Coronary artery (tissue), 2 donors: ENCODE results near the gene CABLES1.
A peak's percentile ranks its signal among the peaks of the same experiment; 100 is the strongest.
"Not testable (repeated sequence)": the region's sequence is repeated elsewhere in the genome, so short reads cannot be mapped to it uniquely, and the experiment has no call there.

Experiments
- DNase-seq: peaks from one replicate; pipeline ENCODE4 v3.0.0-alpha.2; 2017; ENCODE audit warnings: low spot score
- H3K27ac ChIP-seq, 2 donors: fragments of 200-600 bp; sonication (generic); one replicate each; pipeline ENCODE4 v1.5.1; 2016 to 2019
- H3K4me3 ChIP-seq: fragments of 200-600 bp; sonication (generic); 2 replicates; pipeline ENCODE4 v1.5.1; 2016; ENCODE audit warnings: mild to moderate bottlenecking, moderate library complexity
- TF ChIP-seq, protein P1 (sequence below): fragments of 200-600 bp; sonication (generic); IDR thresholded peaks from one replicate; pipeline ENCODE4 v1.5.1; 2019; ENCODE audit warnings: antibody characterized with exemption

Gene CABLES1

DNA sequence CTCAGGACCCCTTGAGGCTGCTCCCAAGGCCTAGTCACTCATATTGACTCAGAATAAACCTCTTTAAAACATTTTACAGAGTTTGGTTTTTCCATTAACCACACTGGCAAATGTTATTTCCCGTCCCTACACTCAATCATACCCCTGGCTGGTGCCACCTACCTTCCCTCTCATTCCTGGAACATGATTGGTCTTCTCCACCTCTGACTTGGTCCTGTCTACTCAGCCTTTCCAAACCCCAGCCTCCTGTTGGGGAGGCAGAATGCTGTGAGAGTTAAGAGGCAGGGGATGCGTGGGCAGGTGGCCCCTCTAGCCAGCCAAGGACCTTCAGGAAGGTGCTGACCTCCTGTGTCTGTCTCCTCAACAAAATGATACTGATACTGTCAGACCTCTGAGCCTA lies 149.3 kb downstream of the CABLES1 start:
- H3K27ac ChIP-seq = no peak overlapping the region
- TF ChIP-seq, protein P1, sequence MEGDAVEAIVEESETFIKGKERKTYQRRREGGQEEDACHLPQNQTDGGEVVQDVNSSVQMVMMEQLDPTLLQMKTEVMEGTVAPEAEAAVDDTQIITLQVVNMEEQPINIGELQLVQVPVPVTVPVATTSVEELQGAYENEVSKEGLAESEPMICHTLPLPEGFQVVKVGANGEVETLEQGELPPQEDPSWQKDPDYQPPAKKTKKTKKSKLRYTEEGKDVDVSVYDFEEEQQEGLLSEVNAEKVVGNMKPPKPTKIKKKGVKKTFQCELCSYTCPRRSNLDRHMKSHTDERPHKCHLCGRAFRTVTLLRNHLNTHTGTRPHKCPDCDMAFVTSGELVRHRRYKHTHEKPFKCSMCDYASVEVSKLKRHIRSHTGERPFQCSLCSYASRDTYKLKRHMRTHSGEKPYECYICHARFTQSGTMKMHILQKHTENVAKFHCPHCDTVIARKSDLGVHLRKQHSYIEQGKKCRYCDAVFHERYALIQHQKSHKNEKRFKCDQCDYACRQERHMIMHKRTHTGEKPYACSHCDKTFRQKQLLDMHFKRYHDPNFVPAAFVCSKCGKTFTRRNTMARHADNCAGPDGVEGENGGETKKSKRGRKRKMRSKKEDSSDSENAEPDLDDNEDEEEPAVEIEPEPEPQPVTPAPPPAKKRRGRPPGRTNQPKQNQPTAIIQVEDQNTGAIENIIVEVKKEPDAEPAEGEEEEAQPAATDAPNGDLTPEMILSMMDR = no peak
- no peak for DNase-seq
- H3K4me3 ChIP-seq = no peak overlapping the region

DNA sequence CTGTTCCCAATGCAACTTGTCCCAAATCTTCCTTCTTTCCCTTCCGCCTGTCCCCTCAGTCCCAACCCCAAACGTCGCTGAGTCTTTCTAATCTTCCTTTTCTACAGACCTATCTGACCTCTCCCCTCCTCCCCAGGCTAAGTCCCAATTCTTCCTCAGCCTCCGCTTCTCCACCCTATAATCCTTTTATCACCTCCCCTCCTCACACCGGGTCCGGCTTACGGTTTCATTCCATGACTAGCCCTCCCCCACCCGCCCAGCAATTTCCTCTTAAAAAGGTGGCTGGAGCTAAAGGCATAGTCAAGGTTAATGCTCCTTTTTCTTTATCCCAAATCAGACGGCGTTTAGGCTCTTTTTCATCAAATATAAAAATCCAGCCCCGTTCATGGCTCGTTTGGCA lies 150.3 kb downstream of the CABLES1 start:
- DNase-seq, H3K4me3 ChIP-seq, H3K27ac ChIP-seq: not testable (repeated sequence)

DNA sequence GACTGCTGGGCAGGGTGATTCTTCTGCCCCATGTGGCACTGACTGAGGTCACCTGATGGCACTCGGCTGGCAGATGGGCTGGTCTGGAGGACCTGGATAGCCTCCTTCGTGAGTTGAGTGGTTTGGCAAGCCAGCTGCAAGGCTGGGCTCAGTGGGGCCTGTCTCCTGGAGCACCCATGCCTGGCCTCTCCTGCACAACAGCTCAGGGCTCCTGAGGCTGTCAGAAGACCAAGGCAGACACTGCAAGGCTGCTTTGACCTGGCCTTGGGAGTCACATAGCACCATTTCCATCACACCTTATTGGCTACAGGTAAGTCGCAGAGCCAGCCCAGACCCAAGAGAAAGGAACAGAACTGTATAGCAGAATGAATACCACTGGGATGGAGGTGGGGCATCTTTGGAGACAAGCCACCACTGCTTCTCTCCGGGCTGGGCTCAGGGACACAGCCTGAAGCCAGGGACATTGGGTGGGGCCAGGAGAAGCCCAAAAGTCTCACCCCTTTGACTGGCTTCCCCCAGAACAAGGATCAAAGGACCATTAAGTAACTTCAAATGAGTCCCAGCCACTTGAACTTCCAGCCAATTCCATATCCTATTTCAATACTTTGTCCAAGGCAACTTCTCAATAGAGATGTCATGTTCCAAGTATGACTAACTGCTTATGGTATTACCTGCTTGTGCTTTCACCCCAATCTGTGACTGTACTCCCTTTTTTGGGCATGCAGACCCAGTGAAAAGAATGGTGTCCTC lies 156.3 kb downstream of the CABLES1 start:
- no peak for DNase-seq
- TF ChIP-seq, protein P1 = no peak
- H3K27ac ChIP-seq = no peak overlapping the region
- no peak overlapping the region for H3K4me3 ChIP-seq

DNA sequence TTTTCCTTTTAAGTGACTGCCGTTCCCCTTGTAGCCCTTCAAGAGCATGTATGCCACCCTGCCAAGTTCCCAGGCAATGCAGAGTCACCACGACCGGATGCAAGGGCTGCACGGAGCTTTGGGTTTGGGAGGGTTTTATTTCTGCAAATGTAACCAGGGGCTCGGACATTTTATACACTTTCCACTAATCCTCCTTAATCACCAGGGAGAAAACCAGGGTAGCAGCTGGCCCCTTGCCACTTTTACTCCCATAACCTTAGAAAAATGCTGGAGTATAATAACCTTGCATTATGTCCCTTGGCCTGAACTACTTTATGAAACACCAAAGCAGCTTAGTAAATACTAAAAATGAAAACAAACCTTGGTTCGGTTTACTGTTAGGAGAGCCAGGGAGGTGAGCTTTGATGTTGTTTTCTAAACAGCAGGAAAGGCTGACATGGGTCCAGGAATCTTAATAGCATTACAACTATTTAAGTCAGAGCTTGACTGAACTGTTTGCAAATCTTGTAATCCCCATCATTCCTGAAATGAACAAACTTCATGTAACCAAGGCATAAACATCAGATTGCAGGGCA lies 165.0 kb downstream of the CABLES1 start:
- TF ChIP-seq, protein P1 = no peak
- H3K27ac ChIP-seq = no peak overlapping the region
- no peak overlapping the region for H3K4me3 ChIP-seq
- DNase-seq = no peak

DNA sequence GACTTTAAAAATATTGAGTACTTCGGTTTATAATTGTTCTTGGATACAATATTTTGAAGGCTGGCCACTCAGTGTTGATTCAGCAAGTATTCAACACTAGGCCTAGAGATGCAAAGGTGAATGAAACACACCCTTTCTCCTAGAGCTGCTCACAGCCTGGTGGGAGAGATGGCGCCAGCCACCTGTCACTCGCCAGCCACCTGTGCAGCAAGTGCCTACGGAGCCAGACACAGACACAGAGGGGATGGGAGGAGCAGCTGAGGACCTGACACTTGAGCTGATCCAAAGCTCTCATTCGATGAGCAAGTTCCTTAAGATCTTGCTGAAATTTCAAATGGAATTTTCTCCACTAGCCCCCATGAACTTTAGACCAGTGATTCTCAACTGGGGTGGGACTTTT lies 166.7 kb downstream of the CABLES1 start:
- TF ChIP-seq, protein P1 = no peak
- no peak for DNase-seq
- no peak overlapping the region for H3K4me3 ChIP-seq
- no peak overlapping the region for H3K27ac ChIP-seq

DNA sequence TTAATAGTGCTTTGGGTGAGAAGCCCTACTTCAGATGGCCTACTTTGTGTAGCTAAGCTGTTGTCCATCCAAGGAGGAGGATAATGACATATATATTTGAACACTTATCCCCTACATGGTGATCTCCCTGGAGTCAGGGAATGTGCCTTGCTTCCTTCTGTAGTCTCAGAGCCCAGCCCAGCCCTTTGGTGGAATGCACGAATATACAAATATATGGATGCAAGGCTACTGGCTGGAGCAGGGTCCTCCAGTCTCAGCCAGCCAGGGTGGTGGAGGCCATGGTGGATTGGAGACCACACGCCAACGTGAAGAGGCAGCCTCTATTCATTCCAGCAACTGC lies 167.2 kb downstream of the CABLES1 start:
- H3K27ac ChIP-seq = no peak overlapping the region
- DNase-seq = no peak
- H3K4me3 ChIP-seq = no peak overlapping the region
- TF ChIP-seq, protein P1 = no peak

DNA sequence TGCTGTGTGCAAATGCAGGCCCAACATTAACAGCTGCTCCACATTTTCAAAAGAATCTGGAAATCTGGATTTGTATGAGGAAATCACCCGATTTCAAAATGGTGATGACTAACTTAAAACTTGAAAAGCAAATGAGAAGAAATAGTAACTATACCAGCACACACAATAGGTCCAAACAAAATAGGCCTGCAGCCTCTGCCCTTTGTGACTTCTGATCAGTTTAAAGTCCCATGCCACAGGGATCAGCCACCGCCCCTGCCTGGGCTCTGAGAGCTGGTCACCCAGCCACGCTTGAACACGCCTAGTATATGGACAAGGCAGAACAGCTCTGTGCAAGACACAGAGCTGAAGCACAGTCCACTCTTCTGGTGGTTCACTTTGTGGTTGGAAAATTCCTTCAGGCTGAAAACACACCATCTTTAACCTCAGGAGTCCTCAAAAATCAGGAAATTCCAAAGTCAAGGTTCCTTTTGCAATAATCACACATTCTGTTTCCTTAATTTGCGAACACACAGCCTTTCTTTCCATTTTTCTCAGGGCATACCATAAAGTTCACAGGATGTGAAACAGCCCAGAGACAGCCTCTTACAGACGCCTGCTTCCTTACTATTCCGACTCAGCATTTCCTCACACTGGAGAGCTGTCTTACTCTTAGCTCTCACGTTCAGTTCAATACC lies 167.7 kb downstream of the CABLES1 start:
- TF ChIP-seq, protein P1 = no peak
- H3K4me3 ChIP-seq = no peak overlapping the region
- H3K27ac ChIP-seq = peak overlapping the region in 1 of 2 donors; percentile 60
- no peak for DNase-seq
